GM12878 (cell line): Measurements from ENCODE around the gene PRMT2. TPM values are rescaled to one million over a fixed set of nuclear protein-coding genes. Genes with fewer than 3 reads are reported as not detected.

ENCODE experiments used
- ATAC-seq: fragments of 200-7000 bp; cut with Tn5 transposase; 3 replicates; pipeline ENCODE4 v1.9.1; 2020; ENCODE audit warnings: mild to moderate bottlenecking, moderate library complexity
- BruUV-seq: library from RNA; stranded (reverse); fragments of 400-500 nt; replicated peaks from 2 replicates; lab custom pipeline; 2021; lab: Mats Ljungman, UMichigan
- CTCF ChIA-PET: fragments of 300-600 bp; sonication (Branson Sonifier 250); formaldehyde crosslinking; extraction: SDS; loops from one replicate; lab custom pipeline; 2021; ENCODE audit warnings: inconsistent platforms; lab: Yijun Ruan, JAX
- POLR2A ChIA-PET: fragments of 350-600 bp; formaldehyde crosslinking; extraction: SDS; loops from one replicate; lab custom pipeline; 2021; ENCODE audit warnings: inconsistent platforms; lab: Charles Lee
- RAD21 ChIA-PET: fragments of 300-600 bp; sonication (Branson Sonifier 250); formaldehyde crosslinking; loops from one replicate; lab custom pipeline; 2023; ENCODE audit warnings: antibody characterized with exemption; ENCODE audit not compliant: unreplicated experiment; lab: Charles Lee
- SMC1A ChIA-PET: fragments of 300-600 bp; sonication (Branson Sonifier 250); formaldehyde crosslinking; loops from one replicate; lab custom pipeline; 2023; ENCODE audit not compliant: unreplicated experiment, uncharacterized antibody; lab: Charles Lee
- DNase-seq: peaks from one replicate; pipeline ENCODE4 v3.0.0-alpha.2; 2011; ENCODE audit warnings: low read depth, low spot score
- FAIRE-seq: peaks from 3 replicates; lab custom pipeline; 2011; peaks lifted over from hg19 to GRCh38; lab: Jason Lieb, UNC
- H2AFZ ChIP-seq: 2 replicates; pipeline ENCODE4 v1.6.0; 2011; ENCODE audit warnings: low read depth, low read length, control low read depth; ENCODE audit not compliant: control insufficient read depth
- H3K27ac ChIP-seq: 2 replicates; pipeline ENCODE4 v1.5.1; 2011; ENCODE audit warnings: control low read depth; ENCODE audit not compliant: control insufficient read depth, insufficient read depth
- H3K27me3 ChIP-seq, 2 experiments: replicated peaks in 1 of 2; 2 replicates each; pipeline versions ENCODE4 v1.6.0 to v1.6.1; 2011; ENCODE audit warnings: low read length in 1 of 2; ENCODE audit not compliant: control insufficient read depth in 2 of 2, insufficient read depth in 2 of 2
- H3K36me3 ChIP-seq, 2 experiments: 2 replicates each; pipeline ENCODE4 v1.5.1; 2011; ENCODE audit warnings: low read length in 1 of 2; ENCODE audit not compliant: control insufficient read depth in 2 of 2, insufficient read depth in 2 of 2
- H3K4me1 ChIP-seq: 2 replicates; pipeline ENCODE4 v1.6.1; 2011; ENCODE audit warnings: mild to moderate bottlenecking, low read length, moderate library complexity, mixed read lengths; ENCODE audit not compliant: control insufficient read depth, insufficient read depth
- H3K4me2 ChIP-seq: 2 replicates; pipeline ENCODE4 v1.6.0; 2011; ENCODE audit warnings: control low read depth; ENCODE audit not compliant: control insufficient read depth, insufficient read depth
- H3K4me3 ChIP-seq: fragments of 200-600 bp; sonication (generic); 2 replicates; pipeline ENCODE4 v1.5.1; 2016
- H3K79me2 ChIP-seq: 2 replicates; pipeline ENCODE4 v1.6.0; 2011; ENCODE audit warnings: low read length; ENCODE audit not compliant: control insufficient read depth, insufficient read depth
- H3K9ac ChIP-seq: 2 replicates; pipeline ENCODE4 v1.8.0; 2011; ENCODE audit warnings: low read length, control low read depth, mixed read lengths; ENCODE audit not compliant: control insufficient read depth, insufficient read depth
- H3K9me3 ChIP-seq: replicated peaks from 3 replicates; pipeline ENCODE4 v1.5.1; 2011; ENCODE audit warnings: mild to moderate bottlenecking, low read length; ENCODE audit not compliant: control insufficient read depth, insufficient read depth
- H4K20me1 ChIP-seq: 2 replicates; pipeline ENCODE4 v1.6.0; 2011; ENCODE audit not compliant: control insufficient read depth, insufficient read depth
- BMI1 ChIP-seq: fragments of 450-650 bp; IDR thresholded peaks from 2 replicates; pipeline ENCODE4 v1.6.1; 2016; ENCODE audit warnings: mild to moderate bottlenecking, moderate library complexity, borderline replicate concordance
- BRCA1 ChIP-seq: IDR thresholded peaks from 2 replicates; pipeline ENCODE4 v1.6.1; 2011; ENCODE audit warnings: low read depth, low read length, improper control_type of control experiment
- CBX3 ChIP-seq: fragments of 200-600 bp; sonication (generic); IDR thresholded peaks from 2 replicates; pipeline ENCODE4 v1.6.1; 2016; ENCODE audit warnings: low read depth, borderline replicate concordance
- MYB ChIP-seq: fragments of 150-350 bp; IDR thresholded peaks from 2 replicates; pipeline ENCODE4 v1.6.1; 2014; ENCODE audit warnings: mild to moderate bottlenecking, low read depth, low read length, borderline replicate concordance
- NFIC ChIP-seq: IDR thresholded peaks from 2 replicates; pipeline ENCODE4 v1.6.1; 2012; ENCODE audit warnings: low read depth, mild to moderate bottlenecking, inconsistent platforms, low read length, moderate library complexity
- NFYB ChIP-seq: IDR thresholded peaks from 2 replicates; pipeline ENCODE4 v1.6.1; 2011; ENCODE audit warnings: low read depth, mild to moderate bottlenecking, low read length, improper control_type of control experiment, moderate library complexity; ENCODE audit not compliant: insufficient read depth
- RBBP5 ChIP-seq: fragments of 200-600 bp; sonication (generic); conservative IDR thresholded peaks from 2 replicates; pipeline ENCODE4 v1.6.1; 2016
- RCOR1 ChIP-seq: conservative IDR thresholded peaks from 2 replicates; pipeline ENCODE4 v1.6.1; 2012; ENCODE audit warnings: low read depth, low read length, improper control_type of control experiment
- WRNIP1 ChIP-seq: IDR thresholded peaks from 2 replicates; pipeline ENCODE4 v1.6.1; 2011; ENCODE audit warnings: low read depth, low read length, improper control_type of control experiment, borderline replicate concordance
- ZBED1 ChIP-seq: IDR thresholded peaks from 2 replicates; pipeline ENCODE4 v1.6.1; 2016; ENCODE audit warnings: borderline replicate concordance
- WGBS: methylation state at CpG from one replicate; pipeline ENCODE4 v1.1.6; 2016; ENCODE audit warnings: low lambda C conversion rate; ENCODE audit not compliant: insufficient replicate concordance, insufficient coverage; ENCODE audit errors: missing lambda C conversion rate; 5-methylcytosine and 5-hydroxymethylcytosine counted together
- in situ Hi-C: fragments of 300-500 bp; cut with MboI; formaldehyde crosslinking; loops from 9 replicates; pipeline ENCODE4 v1.14.3; 2018; ENCODE audit warnings: mixed read lengths
- intact Hi-C: fragments of 100-400 bp; cut with micrococcal nuclease; formaldehyde crosslinking; loops from one replicate; pipeline ENCODE4 v1.14.2; 2022; ENCODE audit not compliant: unreplicated experiment
- polyA plus RNA-seq, 11 experiments: library from polyadenylated mRNA; depleted of rRNA in 4 of 11; unstranded in 6 of 11; stranded (reverse) in 5 of 11; fragments of >200 nt; fragmentation: Nextera tagmentation in 4 of 11; fragmentation: Illumina TruSeq in 1 of 11; extraction: Ambion mirVana in 4 of 11; extraction: Trizol in 1 of 11; gene quantifications; 1 replicate in 1 of 11; 2 replicates in 10 of 11; pipeline versions ENCODE4 v1.2.1 to v1.2.3, GENCODE V29; 2011 to 2016; ENCODE audit warnings: inconsistent platforms in 2 of 11, missing spikeins in 2 of 11, low read depth in 1 of 11
- total RNA-seq, 4 experiments: library from RNA; depleted of rRNA in 3 of 4; stranded (reverse); fragments of >200 nt in 3 of 4; fragmentation: Illumina TruSeq in 1 of 4; extraction: Trizol in 1 of 4; gene quantifications; 2 replicates each; pipeline versions ENCODE4 v1.2.1 to v1.2.3, GENCODE V29; 2013 to 2021
- TF ChIP-seq, protein P1 (sequence below): fragments of 450-650 bp; IDR thresholded peaks from 2 replicates; pipeline ENCODE4 v1.6.1; 2017; ENCODE audit warnings: borderline replicate concordance
- TF ChIP-seq, protein P2 (sequence below): fragments of 450-650 bp; formaldehyde crosslinking; IDR thresholded peaks from 2 replicates; pipeline ENCODE4 v1.5.0; 2022; ENCODE audit warnings: mild to moderate bottlenecking, missing genetic modification characterization
- TF ChIP-seq, protein P3 (sequence below): IDR thresholded peaks from 2 replicates; pipeline ENCODE4 v1.6.1; 2011; ENCODE audit warnings: low read depth, mild to moderate bottlenecking, low read length, moderate library complexity, borderline replicate concordance; ENCODE audit errors: extremely low read depth
- TF ChIP-seq, protein P4 (sequence below): fragments of 450-650 bp; formaldehyde crosslinking; IDR thresholded peaks from 2 replicates; pipeline ENCODE4 v1.4.0; 2020; ENCODE audit warnings: mild to moderate bottlenecking, moderate library complexity

The PRMT2 gene
- total and polyA plus RNA-seq, 10 of the 15 experiments (the other 5 are each of a cell fraction or from before 2014, with no cell fraction given) = 16.1 to 48.6 (median 36.2) TPM

DNA sequence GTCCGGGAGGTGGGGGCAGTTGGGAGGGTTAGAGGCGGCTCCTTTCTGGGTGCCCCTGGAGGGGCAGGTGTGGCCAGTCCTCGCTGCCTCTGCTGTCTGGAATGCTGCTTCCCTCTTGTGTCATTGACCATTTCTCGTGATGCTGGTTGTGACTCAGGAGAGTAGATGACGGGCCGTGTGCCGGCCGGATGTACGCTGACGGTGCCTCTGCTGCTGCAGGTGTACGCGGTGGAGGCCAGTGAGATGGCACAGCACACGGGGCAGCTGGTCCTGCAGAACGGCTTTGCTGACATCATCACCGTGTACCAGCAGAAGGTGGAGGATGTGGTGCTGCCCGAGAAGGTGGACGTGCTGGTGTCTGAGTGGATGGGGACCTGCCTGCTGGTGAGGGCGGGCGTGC lies 13.9 kb downstream of the PRMT2 start (continued):
- TF ChIP-seq, protein P1, sequence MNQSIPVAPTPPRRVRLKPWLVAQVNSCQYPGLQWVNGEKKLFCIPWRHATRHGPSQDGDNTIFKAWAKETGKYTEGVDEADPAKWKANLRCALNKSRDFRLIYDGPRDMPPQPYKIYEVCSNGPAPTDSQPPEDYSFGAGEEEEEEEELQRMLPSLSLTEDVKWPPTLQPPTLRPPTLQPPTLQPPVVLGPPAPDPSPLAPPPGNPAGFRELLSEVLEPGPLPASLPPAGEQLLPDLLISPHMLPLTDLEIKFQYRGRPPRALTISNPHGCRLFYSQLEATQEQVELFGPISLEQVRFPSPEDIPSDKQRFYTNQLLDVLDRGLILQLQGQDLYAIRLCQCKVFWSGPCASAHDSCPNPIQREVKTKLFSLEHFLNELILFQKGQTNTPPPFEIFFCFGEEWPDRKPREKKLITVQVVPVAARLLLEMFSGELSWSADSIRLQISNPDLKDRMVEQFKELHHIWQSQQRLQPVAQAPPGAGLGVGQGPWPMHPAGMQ = no peak
- TF ChIP-seq, protein P2, sequence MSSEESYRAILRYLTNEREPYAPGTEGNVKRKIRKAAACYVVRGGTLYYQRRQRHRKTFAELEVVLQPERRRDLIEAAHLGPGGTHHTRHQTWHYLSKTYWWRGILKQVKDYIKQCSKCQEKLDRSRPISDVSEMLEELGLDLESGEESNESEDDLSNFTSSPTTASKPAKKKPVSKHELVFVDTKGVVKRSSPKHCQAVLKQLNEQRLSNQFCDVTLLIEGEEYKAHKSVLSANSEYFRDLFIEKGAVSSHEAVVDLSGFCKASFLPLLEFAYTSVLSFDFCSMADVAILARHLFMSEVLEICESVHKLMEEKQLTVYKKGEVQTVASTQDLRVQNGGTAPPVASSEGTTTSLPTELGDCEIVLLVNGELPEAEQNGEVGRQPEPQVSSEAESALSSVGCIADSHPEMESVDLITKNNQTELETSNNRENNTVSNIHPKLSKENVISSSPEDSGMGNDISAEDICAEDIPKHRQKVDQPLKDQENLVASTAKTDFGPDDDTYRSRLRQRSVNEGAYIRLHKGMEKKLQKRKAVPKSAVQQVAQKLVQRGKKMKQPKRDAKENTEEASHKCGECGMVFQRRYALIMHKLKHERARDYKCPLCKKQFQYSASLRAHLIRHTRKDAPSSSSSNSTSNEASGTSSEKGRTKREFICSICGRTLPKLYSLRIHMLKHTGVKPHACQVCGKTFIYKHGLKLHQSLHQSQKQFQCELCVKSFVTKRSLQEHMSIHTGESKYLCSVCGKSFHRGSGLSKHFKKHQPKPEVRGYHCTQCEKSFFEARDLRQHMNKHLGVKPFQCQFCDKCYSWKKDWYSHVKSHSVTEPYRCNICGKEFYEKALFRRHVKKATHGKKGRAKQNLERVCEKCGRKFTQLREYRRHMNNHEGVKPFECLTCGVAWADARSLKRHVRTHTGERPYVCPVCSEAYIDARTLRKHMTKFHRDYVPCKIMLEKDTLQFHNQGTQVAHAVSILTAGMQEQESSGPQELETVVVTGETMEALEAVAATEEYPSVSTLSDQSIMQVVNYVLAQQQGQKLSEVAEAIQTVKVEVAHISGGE = no peak
- TF ChIP-seq, protein P3, sequence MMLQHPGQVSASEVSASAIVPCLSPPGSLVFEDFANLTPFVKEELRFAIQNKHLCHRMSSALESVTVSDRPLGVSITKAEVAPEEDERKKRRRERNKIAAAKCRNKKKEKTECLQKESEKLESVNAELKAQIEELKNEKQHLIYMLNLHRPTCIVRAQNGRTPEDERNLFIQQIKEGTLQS = no peak
- no peak for TF ChIP-seq WRNIP1
- TF ChIP-seq MYB = no peak

DNA sequence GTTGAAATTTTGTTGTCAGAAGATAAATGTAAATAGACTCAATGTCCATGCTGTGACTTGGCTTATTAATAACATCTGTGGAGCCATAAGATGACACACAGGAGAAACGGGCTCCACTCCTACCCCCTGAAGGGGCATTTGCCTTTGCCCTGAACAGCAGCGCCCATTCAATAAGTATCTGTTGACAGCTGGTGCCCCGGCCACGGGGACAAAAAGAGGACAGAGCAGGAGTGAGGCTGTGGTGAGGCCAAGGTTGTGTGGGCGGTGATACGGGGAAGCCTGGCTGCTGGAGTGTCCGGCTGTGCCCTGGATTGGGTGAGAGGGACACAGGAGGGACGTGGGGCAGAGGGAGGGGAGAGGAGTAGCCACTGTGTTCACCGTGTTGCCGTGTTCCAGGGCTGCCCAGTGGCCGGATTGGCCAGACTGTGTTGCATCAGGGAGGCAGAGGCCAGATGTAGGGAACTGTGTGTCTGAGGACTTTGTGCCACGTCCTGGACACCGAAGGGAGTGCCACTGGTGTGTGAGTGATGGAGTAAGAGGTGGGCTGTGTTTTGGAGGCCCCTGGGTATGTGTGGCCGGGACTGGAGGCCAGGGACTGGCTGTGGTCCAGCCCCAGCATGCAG lies 15.1 kb downstream of the PRMT2 start:
- no peaks in the 10 kb centered on the region for H3K4me1 ChIP-seq
- ChIA-PET SMC1A (no interaction called here), CTCF (no interaction called here), RAD21 (no interaction called here), POLR2A (interaction anchor here (0.6 kb wide), 1 partner anchor 677 kb away, joined by 5 read pairs; no protein-coding TSS in a partner anchor)
- 91% methylated on average over 13 of the region's 14 CpGs for WGBS
- H3K36me3 ChIP-seq = peaks cover 10 to 37% of the 10 kb centered on the region in 2 experiments
- no peak overlapping the region for H3K27ac ChIP-seq
- DNase-seq (no peak), FAIRE-seq (no peak), ATAC-seq (no peak)
- in situ Hi-C loops (no loop called here), intact Hi-C loops (no loop called here)
- peaks cover 1% of the 10 kb centered on the region; the same call in 2 of the 3 replicates for H3K9me3 ChIP-seq
- H3K4me3 ChIP-seq = no peak overlapping the region
- H3K9ac ChIP-seq = no peak overlapping the region
- no TSS peak for BruUV-seq
- H3K27me3 ChIP-seq = no peaks in the 10 kb centered on the region
- H3K4me2 ChIP-seq = no peak overlapping the region
- H3K79me2 ChIP-seq = no peaks in the 10 kb centered on the region
- no peaks in the 10 kb centered on the region for H4K20me1 ChIP-seq
- H2AFZ ChIP-seq = no peak overlapping the region
- TF ChIP-seq ZBED1 = no peak
- TF ChIP-seq CBX3 = no peak
- no peak for TF ChIP-seq NFYB
- TF ChIP-seq, protein P4, sequence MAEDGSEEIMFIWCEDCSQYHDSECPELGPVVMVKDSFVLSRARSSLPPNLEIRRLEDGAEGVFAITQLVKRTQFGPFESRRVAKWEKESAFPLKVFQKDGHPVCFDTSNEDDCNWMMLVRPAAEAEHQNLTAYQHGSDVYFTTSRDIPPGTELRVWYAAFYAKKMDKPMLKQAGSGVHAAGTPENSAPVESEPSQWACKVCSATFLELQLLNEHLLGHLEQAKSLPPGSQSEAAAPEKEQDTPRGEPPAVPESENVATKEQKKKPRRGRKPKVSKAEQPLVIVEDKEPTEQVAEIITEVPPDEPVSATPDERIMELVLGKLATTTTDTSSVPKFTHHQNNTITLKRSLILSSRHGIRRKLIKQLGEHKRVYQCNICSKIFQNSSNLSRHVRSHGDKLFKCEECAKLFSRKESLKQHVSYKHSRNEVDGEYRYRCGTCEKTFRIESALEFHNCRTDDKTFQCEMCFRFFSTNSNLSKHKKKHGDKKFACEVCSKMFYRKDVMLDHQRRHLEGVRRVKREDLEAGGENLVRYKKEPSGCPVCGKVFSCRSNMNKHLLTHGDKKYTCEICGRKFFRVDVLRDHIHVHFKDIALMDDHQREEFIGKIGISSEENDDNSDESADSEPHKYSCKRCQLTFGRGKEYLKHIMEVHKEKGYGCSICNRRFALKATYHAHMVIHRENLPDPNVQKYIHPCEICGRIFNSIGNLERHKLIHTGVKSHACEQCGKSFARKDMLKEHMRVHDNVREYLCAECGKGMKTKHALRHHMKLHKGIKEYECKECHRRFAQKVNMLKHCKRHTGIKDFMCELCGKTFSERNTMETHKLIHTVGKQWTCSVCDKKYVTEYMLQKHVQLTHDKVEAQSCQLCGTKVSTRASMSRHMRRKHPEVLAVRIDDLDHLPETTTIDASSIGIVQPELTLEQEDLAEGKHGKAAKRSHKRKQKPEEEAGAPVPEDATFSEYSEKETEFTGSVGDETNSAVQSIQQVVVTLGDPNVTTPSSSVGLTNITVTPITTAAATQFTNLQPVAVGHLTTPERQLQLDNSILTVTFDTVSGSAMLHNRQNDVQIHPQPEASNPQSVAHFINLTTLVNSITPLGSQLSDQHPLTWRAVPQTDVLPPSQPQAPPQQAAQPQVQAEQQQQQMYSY (CRISPR knock-in tag) = no peak
- no peak for TF ChIP-seq NFIC
- no peak for TF ChIP-seq BRCA1
- TF ChIP-seq RCOR1 = no peak
- TF ChIP-seq BMI1 = no peak
- no peak for TF ChIP-seq RBBP5
